DMS79 treated with DMSO at 0.1 percent for 48 hours (cell line): ENCODE measurements around the gene RNH1.

Experiments
- DNase-seq: peaks from one replicate; lab custom pipeline; 2025; lab: John Stamatoyannopoulos, UW

Gene RNH1

GRCh38 chr11:537622-538430 lies 30.8 kb upstream of the RNH1 start:
- no peak for DNase-seq

DNA sequence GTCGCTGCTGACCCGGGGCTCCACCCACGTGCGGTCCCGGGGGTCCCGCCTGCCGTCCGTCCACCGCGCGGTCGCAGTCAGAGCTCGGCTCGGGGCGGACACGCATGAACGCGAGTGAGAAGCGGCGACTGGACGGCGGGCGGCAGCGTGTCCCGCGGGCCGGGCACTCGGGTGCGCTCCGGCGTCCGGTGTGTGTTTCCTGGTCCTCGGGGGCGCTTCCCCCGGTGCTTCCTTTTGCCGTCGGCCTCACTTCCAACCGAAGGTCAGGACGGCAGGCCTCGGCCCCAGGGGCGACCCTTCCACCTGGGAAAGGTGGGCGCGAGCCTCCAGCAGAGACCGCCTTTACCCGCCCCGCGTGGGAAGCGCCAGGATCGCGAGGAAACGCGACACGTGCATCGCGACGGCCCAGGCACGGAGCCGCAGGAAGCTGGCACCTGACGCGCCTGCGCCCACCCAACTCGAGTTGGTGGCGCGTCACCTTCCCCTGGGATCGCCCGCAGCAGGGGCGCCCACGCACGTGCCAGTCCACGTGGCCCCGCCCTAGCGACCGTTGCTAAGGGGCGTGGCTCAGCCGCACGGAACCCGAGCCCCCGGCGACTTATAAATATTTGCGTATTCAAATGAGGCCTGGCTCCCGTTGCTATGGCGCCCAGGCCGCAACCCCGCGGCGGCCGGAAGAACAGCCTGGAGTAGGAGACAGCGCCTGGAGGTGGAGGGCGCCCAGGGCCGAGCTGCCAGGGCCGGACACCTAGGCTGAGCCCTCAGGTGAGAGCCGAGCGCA lies 30.0 kb upstream of the RNH1 start, which contains the start of gene LRRC56:
LRRC56 (plus strand) TSS at position 687 of the 781 bp plus-strand sequence. CDS start 3,158 bp downstream, outside the sequence.
- DNase-seq = peak; percentile 19

DNA sequence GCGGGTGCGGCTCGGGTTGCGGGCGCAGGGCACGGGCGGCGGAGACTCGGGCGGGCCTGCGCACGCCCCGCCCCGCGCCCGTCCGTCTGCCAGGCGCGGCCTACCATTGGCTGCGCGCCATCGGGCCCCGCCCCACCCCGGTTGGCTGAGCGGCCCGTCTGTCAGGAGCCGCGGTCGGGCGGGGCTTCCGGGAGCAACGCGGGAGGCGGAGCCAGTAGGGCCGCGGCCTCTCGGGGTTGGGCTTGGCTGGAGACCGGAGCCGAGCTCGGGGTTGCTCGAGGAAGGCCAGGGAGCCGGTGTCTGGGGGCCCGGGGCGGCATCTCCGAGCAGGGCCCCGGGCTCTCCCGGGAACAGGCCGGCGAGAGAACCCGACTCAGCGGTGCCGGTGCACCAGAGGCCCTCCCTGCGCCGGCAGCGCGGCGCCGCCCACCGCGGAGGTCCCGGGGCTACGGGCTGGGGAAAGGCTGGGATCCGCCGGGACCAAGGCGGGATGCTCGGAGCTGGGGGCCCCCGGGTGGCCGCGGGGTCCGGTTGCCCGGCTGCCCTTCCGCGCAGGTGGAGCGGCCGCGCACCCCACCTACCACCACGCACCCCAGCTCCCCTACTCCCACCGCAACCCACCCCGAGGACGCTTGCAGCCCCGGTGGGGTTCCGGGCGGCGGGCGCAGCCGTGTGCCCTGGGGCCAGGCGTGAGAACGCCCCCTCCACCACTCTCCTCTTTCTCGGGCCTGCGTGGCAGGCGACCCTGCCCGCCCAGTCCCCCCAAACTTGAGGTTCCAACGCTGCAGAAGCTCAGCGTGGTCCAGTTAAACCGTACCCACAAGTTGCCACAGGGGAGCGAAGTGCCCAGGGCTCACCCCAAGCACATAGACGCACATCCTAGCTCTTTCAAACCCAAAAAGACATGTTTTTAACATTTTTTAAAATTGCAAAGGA lies 28.7 kb upstream of the RNH1 start, which contains the start of gene HRAS:
HRAS (minus strand) TSS at position 58 of the 936 bp plus-strand sequence.
- DNase-seq = peak; percentile 52

DNA sequence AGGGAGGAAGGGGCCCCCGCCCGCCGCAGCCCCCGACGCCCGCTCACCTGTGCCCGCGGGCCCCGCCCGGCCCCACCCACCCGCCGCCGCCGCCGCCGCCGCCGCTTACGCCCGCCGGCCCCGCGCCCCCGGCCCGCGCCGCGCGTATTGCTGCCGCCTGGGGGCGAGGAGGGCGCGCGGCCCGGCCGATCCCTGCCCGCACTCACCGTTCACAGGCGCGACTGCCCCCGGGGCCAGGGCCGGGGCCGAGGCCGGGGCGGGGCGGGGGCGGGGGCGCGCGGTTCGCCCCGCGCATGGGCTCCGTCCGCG lies 28.1 kb upstream of the RNH1 start:
- no peak for DNase-seq

- DNase-seq = peak; percentile 7
These were observed 27.6 kb upstream of the RNH1 start for GRCh38 chr11:534396-535209.

DNA sequence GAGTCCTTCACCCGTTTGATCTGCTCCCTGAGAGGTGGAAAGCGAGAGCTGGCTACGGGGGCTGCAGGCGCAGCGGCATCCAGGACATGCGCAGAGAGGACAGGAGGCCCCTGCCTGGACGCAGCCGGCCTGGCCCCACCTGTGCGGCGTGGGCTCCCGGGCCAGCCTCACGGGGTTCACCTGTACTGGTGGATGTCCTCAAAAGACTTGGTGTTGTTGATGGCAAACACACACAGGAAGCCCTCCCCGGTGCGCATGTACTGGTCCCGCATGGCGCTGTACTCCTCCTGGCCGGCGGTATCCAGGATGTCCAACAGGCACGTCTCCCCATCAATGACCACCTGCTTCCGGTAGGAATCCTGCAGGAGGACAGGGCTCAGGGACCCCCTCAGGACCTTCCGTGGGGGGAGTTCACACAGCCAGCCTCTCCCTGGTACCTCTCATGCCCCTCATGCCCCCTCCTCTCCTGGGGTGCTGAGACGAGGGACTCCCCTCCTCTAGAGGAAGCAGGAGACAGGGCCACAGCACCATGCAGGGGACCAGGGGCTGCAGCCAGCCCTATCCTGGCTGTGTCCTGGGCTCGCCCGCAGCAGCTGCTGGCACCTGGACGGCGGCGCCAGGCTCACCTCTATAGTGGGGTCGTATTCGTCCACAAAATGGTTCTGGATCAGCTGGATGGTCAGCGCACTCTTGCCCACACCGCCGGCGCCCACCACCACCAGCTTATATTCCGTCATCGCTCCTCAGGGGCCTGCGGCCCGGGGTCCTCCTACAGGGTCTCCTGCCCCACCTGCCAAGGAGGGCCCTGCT lies 26.7 kb upstream of the RNH1 start:
- no peak for DNase-seq

DNA sequence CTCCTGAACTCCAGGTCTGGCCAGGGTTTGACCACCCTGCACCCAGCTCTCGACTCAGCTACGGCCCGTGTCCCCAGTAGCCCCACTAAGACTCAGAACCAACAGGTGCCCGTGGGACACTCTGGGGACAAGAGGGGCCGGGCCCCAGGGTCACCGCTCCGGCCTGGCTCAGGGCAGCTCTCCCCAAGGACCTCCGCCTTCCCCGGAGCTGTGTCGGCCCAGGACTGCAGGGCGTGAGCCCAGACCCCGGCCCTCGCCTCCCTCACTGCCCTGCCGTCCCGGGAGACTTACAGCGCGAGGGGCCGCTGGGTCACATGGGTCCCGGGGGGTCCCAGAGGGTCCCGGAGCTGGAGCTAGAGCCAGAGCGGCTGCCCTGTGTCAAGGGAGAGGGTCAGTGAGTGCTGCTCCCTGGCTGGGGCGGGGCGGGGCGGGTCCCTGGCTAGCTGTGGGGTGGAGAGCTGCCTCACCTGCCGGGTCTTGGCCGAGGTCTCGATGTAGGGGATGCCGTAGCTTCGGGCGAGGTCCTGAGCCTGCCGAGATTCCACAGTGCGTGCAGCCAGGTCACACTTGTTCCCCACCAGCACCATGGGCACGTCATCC lies 26.0 kb upstream of the RNH1 start:
- DNase-seq = no peak

DNA sequence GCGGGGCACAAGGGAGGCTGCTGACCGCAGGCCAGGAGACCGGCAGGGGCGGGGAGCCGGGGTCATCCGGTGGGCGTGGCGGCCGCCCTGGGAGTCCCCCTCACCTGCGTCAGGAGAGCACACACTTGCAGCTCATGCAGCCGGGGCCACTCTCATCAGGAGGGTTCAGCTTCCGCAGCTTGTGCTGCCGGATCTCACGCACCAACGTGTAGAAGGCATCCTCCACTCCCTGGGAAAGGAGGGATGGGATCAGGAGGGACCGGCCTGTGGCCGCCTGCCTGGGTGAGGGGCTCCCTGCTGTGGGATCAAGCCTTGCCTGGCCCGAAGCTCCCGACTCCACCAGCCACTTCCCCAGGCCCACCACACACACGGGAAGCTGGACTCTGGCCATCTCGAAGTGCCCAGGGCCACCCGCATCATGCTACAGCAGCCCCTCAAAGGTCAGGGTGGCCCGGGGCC lies 25.5 kb upstream of the RNH1 start:
- no peak for DNase-seq

- DNase-seq = no peak
These were observed 25.0 kb upstream of the RNH1 start for GRCh38 chr11:531919-532526.

- DNase-seq = no peak
These were observed 24.2 kb upstream of the RNH1 start for GRCh38 chr11:530960-531831.

DNA sequence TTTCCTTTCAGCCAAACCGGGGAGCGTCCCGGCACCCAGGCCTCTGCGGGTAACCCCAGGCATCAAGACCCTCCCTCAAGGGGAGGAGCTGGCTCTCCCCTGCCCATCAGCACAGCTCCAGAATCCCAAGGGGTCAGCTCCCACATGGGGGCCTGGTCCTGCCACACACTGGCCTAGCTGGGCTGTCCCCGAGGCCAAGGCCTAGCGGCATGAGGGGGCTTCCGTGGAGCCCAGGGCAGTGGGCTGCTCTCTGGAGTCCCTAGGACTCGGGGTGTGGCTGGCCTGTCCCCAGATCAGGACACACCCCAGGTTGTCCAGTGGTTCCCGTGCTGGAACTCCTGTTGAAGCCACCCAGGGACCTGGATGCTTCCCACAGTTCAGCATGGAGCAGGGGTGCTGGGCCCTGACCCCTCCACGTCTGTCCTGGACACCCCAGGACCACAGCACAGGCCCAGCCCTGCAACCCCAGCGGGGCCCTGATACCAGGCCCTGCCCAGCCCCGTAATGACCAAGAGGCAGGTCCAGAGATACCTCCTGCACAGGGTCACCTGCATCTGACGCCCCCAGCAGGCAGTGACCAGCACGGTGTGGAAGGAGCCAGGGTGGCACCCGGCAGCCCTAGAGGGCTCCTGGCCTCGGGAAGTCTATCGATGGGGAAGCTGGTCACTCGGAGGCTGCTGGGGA lies 22.8 kb upstream of the RNH1 start:
- no peak for DNase-seq

- no peak for DNase-seq
These were observed 22.0 kb upstream of the RNH1 start for GRCh38 chr11:528815-529727.

DNA sequence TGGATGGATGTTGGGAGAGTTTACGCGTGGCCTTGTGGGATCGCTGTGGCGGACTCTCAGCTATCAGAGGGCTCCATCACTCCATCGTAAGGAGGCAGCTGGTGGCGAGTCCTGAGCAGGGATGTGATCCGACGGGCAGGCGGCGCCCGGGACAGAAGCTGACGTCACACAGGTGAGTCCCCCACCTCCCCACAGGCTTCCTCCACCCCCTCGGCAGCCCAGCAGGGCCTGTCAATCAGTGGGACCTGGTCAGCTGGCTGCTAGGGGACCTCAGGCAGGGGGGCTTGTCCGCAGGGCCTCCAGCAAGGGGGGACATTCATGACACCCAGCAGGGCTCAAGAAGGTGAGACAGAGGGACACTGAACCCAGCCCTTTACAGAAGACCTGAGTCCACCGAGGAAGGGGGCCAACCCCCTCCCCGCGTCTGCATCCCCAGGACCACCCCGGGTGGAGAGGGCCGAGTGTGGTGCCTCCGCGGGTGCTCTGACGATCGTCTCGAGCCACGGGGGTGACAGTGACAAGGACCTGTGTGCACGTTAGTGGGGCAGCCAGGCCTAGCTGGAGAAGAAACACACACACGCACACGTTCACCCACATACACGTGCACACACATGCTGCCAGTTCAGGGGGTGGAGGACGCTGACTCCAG lies 21.2 kb upstream of the RNH1 start:
- no peak for DNase-seq

DNA sequence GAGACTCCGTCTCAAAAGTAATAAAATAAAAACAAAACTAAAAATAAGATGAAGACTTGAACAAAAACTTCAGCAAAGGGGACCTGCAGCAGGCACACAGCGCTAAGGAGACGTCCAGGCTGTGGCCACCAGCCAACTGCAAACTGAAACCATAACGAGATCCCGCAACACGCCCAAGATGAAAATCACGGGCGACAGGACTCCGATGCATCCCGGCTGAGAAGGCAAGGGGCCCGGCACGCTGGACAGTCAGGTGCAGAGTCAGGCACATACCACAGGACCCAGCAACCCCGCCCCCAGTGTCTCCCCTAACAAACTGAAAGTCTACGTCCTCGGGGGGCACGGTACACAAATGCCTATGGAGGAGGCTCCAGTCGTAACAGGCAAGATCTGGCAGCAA lies 19.1 kb upstream of the RNH1 start:
- DNase-seq = no peak

DNA sequence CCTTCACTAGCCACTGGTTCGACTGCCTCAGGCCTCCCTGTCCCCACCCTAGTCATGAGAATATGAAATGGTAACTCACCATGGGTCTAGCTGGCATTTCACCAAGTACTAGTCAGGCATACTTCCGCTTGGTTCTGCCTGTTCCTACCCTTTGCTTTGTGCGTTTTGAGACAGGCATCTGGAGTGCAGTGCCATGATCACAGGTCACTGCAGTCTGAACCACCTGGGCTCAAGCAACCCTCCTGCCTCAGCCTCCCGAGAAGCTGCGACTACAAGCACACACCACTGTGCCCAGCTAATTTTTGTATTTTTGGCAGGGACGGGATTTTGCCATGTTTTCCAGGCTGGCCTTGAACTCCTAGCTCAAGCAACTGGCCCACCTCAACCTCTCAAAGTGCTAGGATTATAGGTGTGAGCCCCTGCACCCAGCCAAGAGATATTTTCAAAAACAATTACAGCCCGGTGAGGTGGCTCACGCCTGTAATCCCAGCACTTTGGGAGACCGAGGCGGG lies 14.2 kb upstream of the RNH1 start:
- no peak for DNase-seq
